HCT116 (cell line): Measurements from ENCODE around the gene TOX2.

Source experiments
- CTCF ChIP-seq, 3 experiments: fragments of 200-600 bp in 1 of 3; sonication (generic) in 1 of 3; IDR thresholded peaks in 2 of 3; conservative IDR thresholded peaks in 1 of 3; 2 replicates each; pipeline ENCODE4 v1.5.1; 2012 to 2017; ENCODE audit warnings: low read depth in 2 of 3, low read length in 2 of 3, antibody characterized with exemption in 1 of 3, borderline replicate concordance in 1 of 3, control low read depth in 1 of 3, mild to moderate bottlenecking in 1 of 3, mixed read lengths in 1 of 3, mixed run types in 1 of 3, moderate library complexity in 1 of 3; ENCODE audit not compliant: insufficient read depth in 1 of 3
- EZH2 ChIP-seq: fragments of 200-600 bp; sonication (generic); IDR thresholded peaks from 2 replicates; pipeline ENCODE4 v1.6.1; 2017; ENCODE audit warnings: antibody characterized with exemption, mixed run types
- MAX ChIP-seq: IDR thresholded peaks from 2 replicates; pipeline ENCODE4 v1.6.1; 2012
- POLR2A ChIP-seq: IDR thresholded peaks from 2 replicates; pipeline ENCODE4 v1.7.0; 2011; ENCODE audit warnings: borderline replicate concordance; ENCODE audit not compliant: insufficient read depth, insufficient read length; ENCODE audit errors: extremely low read depth
- REST ChIP-seq: IDR thresholded peaks from 2 replicates; pipeline ENCODE4 v1.6.1; 2012; ENCODE audit warnings: low read depth

GRCh38 chr20:44025756-44026155 is 111.1 kb downstream of the TOX2 start:
- TF ChIP-seq CTCF (IDR thresholded peaks at IDR 0.05 in 2 of 3, conservative IDR thresholded peaks at IDR 0.05 in 1 of 3; ENCODE audit: borderline replicate concordance in 1 of 3, insufficient read depth in 1 of 3, low read depth in 2 of 3, low read length in 2 of 3) (no peak), EZH2 (no peak), MAX (no peak), POLR2A (no peak), REST (no peak)
